ENCODE data around the gene NSMCE1.
"Not testable (repeated sequence)": the region's sequence is repeated elsewhere in the genome, so short reads cannot be mapped to it uniquely, and the experiment has no call there.

The NSMCE1 gene

GRCh38 chr16:27216297-27216885, 52.2 kb downstream of the NSMCE1 start:
- DNase-seq (ENCODE audit: low read depth in 2 of 2): no peak

GRCh38 chr16:27215660-27216059, 52.9 kb downstream of the NSMCE1 start:
- DNase-seq (ENCODE audit: low read depth in 2 of 2): no peak

GRCh38 chr16:27214084-27214961, 54.2 kb downstream of the NSMCE1 start:
- no peak for DNase-seq (ENCODE audit: low read depth in 2 of 2)

GRCh38 chr16:27211026-27211425, 57.5 kb downstream of the NSMCE1 start:
- DNase-seq (ENCODE audit: low read depth in 2 of 2): no peak

GRCh38 chr16:27210174-27210573, 58.4 kb downstream of the NSMCE1 start:
- DNase-seq (ENCODE audit: low read depth in 2 of 2): no peak

GRCh38 chr16:27209591-27209990, 59.0 kb downstream of the NSMCE1 start:
- no peak for DNase-seq (ENCODE audit: low read depth in 2 of 2)

GRCh38 chr16:27208796-27209195, 59.8 kb downstream of the NSMCE1 start:
- no peak for DNase-seq (ENCODE audit: low read depth in 2 of 2)

GRCh38 chr16:27208081-27208680, 60.4 kb downstream of the NSMCE1 start:
- DNase-seq (ENCODE audit: low read depth in 2 of 2): no peak

GRCh38 chr16:27207121-27207520, 61.5 kb downstream of the NSMCE1 start:
- not testable (repeated sequence) for DNase-seq (ENCODE audit: low read depth in 2 of 2)

- DNase-seq (ENCODE audit: low read depth in 2 of 2): no peak
Observed at GRCh38 chr16:27205423-27206065, 63.0 kb downstream of the NSMCE1 start.

GRCh38 chr16:27204312-27204915, 64.2 kb downstream of the NSMCE1 start:
- DNase-seq (ENCODE audit: low read depth in 2 of 2): no peak

- DNase-seq (ENCODE audit: low read depth in 2 of 2): peak; percentile 100
Observed at GRCh38 chr16:27203507-27204311, 64.9 kb downstream of the NSMCE1 start, which contains the start of gene KDM8. TSS of gene KDM8 (plus strand) at chr16:27203526. CDS start at chr16:27210124, 6,598 bp downstream.

GRCh38 chr16:27202923-27203506, 65.6 kb downstream of the NSMCE1 start:
- DNase-seq (ENCODE audit: low read depth in 2 of 2): peak; percentile 79 to 86

GRCh38 chr16:27200914-27201313, 67.7 kb downstream of the NSMCE1 start:
- DNase-seq (ENCODE audit: low read depth in 2 of 2): not testable (repeated sequence)

- no peak for DNase-seq (ENCODE audit: low read depth in 2 of 2)
Observed at GRCh38 chr16:27199736-27200135, 68.8 kb downstream of the NSMCE1 start.

GRCh38 chr16:27199235-27199586, 69.4 kb downstream of the NSMCE1 start:
- DNase-seq (ENCODE audit: low read depth in 2 of 2): no peak

GRCh38 chr16:27198451-27199234, 69.9 kb downstream of the NSMCE1 start:
- no peak for DNase-seq (ENCODE audit: low read depth in 2 of 2)

GRCh38 chr16:27197004-27197403, 71.6 kb downstream of the NSMCE1 start:
- no peak for DNase-seq (ENCODE audit: low read depth in 2 of 2)

GRCh38 chr16:27195941-27196595, 72.5 kb downstream of the NSMCE1 start:
- DNase-seq (ENCODE audit: low read depth in 2 of 2): no peak

All from stimulated activated CD8-positive, alpha-beta memory T cell treated with anti-CD3 and anti-CD28 coated beads, Interleukin-7, amount 100 ng/mL, for 4 hours (primary cell).